Subcutaneous abdominal adipose tissue (tissue), 5 donors: ENCODE measurements around the gene FADS6.

ENCODE experiments used
- H3K27ac ChIP-seq: one replicate; pipeline ENCODE4 v1.7.0; 2013; ENCODE audit warnings: low read depth, mild to moderate bottlenecking, inconsistent platforms, low read length, moderate library complexity
- H3K27me3 ChIP-seq, 5 donors: one replicate each; pipeline ENCODE4 v1.7.0; 2013; ENCODE audit warnings: low read length in 5 of 5, inconsistent platforms in 1 of 5; ENCODE audit not compliant: control insufficient read depth in 5 of 5, insufficient read depth in 4 of 5
- H3K36me3 ChIP-seq, 5 donors: one replicate each; pipeline ENCODE4 v1.7.0; 2013; ENCODE audit warnings: low read length in 5 of 5; ENCODE audit not compliant: control insufficient read depth in 5 of 5, insufficient read depth in 5 of 5
- H3K4me1 ChIP-seq, 5 donors: one replicate each; pipeline ENCODE4 v1.7.0; 2013; ENCODE audit warnings: low read length in 5 of 5, mild to moderate bottlenecking in 3 of 5, moderate library complexity in 1 of 5; ENCODE audit not compliant: control insufficient read depth in 5 of 5, insufficient read depth in 5 of 5
- H3K4me3 ChIP-seq, 5 donors: one replicate each; pipeline ENCODE4 v1.7.0; 2013; ENCODE audit warnings: low read length in 5 of 5, low read depth in 1 of 5
- H3K9ac ChIP-seq, 5 donors: one replicate each; pipeline ENCODE4 v1.7.0; 2013; ENCODE audit warnings: low read length in 5 of 5, mild to moderate bottlenecking in 4 of 5, moderate library complexity in 3 of 5
- H3K9me3 ChIP-seq, 5 donors: one replicate each; pipeline ENCODE4 v1.7.0; 2013; ENCODE audit warnings: low read length in 5 of 5; ENCODE audit not compliant: control insufficient read depth in 5 of 5
- donor health status: healthy.
- donor health status: healthy.
- donor health status: healthy.
- donor health status: healthy.
- donor health status: healthy.

The FADS6 gene

GRCh38 chr17:74846621-74847020 lies 46.8 kb downstream of the FADS6 start:
- Histone ChIP-seq H3K36me3 (no peaks in the 10 kb centered on the region), H3K4me1 (peaks cover 0 to 18% (median 12%) of the 10 kb centered on the region in 5 donors), H3K27me3 (peaks cover 6 to 26% (median 21%) of the 10 kb centered on the region in 5 donors), H3K4me3 (no peak overlapping the region), H3K9me3 (no peaks in the 10 kb centered on the region), H3K27ac (no peak overlapping the region), H3K9ac (no peak overlapping the region)

DNA sequence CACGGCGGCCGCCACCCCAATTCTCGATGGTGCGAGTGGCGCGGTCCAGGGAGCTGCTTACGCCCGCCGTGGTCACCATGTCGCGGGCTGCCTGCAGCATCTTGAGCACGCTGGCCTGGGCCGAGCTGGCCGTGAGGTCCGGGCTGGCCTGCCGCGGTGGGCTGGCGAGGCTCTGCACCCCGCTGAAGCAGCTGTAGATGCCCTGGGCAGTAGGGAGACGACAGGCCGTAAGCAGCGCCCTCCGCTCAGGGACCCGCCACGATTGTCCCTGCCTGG lies 50.1 kb downstream of the FADS6 start:
- Histone ChIP-seq H3K4me1 (peaks cover 9 to 31% (median 27%) of the 10 kb centered on the region in 5 donors), H3K9ac (no peak overlapping the region), H3K9me3 (no peaks in the 10 kb centered on the region), H3K27me3 (peaks cover 0 to 7% (median 0%) of the 10 kb centered on the region in 5 donors), H3K36me3 (peaks cover 0 to 5% (median 4%) of the 10 kb centered on the region in 5 donors), H3K27ac (no peak overlapping the region), H3K4me3 (peak overlapping the region in 1 of 5 donors; percentile 64)

- no peaks in the 10 kb centered on the region for H3K9me3 ChIP-seq
- H3K9ac ChIP-seq, result peak overlapping the region in 2 of 5 donors; percentile 21 to 63
- H3K36me3 ChIP-seq, result peaks cover 0 to 9% (median 4%) of the 10 kb centered on the region in 5 donors
- H3K27me3 ChIP-seq, result peaks cover 0 to 7% (median 0%) of the 10 kb centered on the region in 5 donors
- H3K4me3 ChIP-seq, result peak overlapping the region in 4 of 5 donors; percentile 36 to 64 (median 56)
- H3K27ac ChIP-seq, result no peak overlapping the region
- peaks cover 9 to 31% (median 27%) of the 10 kb centered on the region in 5 donors for H3K4me1 ChIP-seq
Observed at GRCh38 chr17:74842599-74843351, 50.7 kb downstream of the FADS6 start.

DNA sequence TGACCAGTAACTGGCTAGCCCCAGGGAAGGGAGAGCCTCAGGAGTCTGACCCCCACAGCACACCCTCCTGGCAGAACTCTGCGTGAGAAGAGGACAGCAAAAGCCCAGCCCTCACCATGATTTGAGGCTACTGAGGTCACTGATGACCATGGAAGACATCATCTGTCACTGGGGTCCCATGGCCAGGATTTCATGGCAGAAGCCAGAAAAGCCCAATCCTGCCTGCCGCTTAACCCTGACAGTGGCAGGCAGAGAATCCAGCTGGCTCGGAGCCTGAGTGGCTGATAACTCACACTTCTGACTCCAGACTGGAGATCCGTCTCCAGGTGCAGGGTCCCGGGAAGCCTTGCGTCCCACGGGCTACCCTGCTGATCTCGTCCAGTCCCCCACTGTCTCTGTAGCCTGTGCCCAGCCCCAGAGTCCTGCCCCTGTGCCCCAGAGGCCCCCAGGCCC lies 51.3 kb downstream of the FADS6 start:
- H3K4me3 ChIP-seq, result peak overlapping the region in 4 of 5 donors; percentile 10 to 64 (median 56)

GRCh38 chr17:74840989-74841666 lies 52.3 kb downstream of the FADS6 start:
- Histone ChIP-seq H3K9ac (peak overlapping the region in 3 of 5 donors; percentile 22 to 72 (median 41)), H3K27ac (no peak overlapping the region), H3K9me3 (no peaks in the 10 kb centered on the region), H3K4me3 (peak overlapping the region in 1 of 5 donors; percentile 17), H3K4me1 (peaks cover 9 to 31% (median 27%) of the 10 kb centered on the region in 5 donors), H3K36me3 (peaks cover 0 to 25% (median 12%) of the 10 kb centered on the region in 5 donors), H3K27me3 (peaks cover 0 to 6% (median 0%) of the 10 kb centered on the region in 5 donors)

More for the DNA sequence above, 51.3 kb downstream of the FADS6 start:
- H3K9ac ChIP-seq, result peak overlapping the region in 2 of 5 donors; percentile 21 to 63
- no peaks in the 10 kb centered on the region for H3K9me3 ChIP-seq
- H3K4me1 ChIP-seq, result peaks cover 9 to 31% (median 27%) of the 10 kb centered on the region in 5 donors
- peaks cover 0 to 15% (median 4%) of the 10 kb centered on the region in 5 donors for H3K36me3 ChIP-seq
- H3K27ac ChIP-seq, result no peak overlapping the region
- peaks cover 0 to 7% (median 0%) of the 10 kb centered on the region in 5 donors for H3K27me3 ChIP-seq

DNA sequence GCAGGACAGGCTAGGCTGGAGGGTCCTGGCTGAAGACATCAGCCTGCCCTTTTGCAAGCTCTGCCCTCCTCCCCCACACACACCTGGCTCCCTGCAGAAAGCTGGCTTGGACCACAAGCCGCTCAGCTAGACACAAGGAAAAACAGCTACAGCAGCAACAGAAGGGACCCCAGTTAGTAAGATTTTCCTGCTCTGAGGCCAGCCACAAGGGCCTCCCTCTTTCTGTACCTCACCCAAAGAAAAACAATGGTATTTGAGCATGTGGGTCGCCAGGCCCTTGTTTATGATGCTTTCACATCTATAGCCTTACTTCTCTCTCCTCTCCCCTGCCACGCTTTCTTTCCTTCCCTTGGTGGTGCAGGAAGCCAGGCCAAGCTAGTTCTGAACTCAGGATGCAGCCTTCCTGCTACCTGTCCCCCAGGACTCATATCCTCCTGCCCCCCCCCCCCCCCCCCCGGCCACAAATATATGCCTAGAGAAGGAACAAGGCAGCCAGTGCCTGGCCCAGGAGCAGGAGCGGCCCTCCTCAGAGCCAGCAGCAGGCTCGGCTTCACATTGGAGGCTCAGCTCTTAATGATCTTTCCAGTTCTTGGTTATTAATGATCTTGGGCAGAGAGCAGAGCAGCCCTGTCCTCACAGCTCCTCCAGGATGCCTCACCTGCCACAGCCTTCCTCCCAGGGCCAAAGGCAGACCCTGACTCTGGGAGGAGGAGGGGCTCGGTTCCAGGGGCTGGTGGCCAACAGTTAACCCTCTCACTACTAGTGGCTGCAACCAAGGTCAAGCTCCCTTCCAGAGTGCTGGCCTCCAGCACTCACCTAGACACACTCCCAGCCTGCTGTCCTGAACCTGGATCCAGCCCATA lies 53.2 kb downstream of the FADS6 start:
- H3K4me3 ChIP-seq, result no peak overlapping the region
- H3K9ac ChIP-seq, result peak overlapping the region in 1 of 5 donors; percentile 72
- H3K9me3 ChIP-seq, result no peaks in the 10 kb centered on the region
- H3K36me3 ChIP-seq, result peaks cover 0 to 33% (median 19%) of the 10 kb centered on the region in 5 donors
- H3K27ac ChIP-seq, result no peak overlapping the region
- peaks cover 0 to 2% (median 0%) of the 10 kb centered on the region in 5 donors for H3K27me3 ChIP-seq
- H3K4me1 ChIP-seq, result peaks cover 9 to 31% (median 27%) of the 10 kb centered on the region in 5 donors

GRCh38 chr17:74838274-74838673 lies 55.2 kb downstream of the FADS6 start:
- H3K9me3 ChIP-seq, result no peaks in the 10 kb centered on the region
- peaks cover 9 to 34% (median 28%) of the 10 kb centered on the region in 5 donors for H3K4me1 ChIP-seq
- H3K9ac ChIP-seq, result no peak overlapping the region
- peaks cover 0 to 33% (median 23%) of the 10 kb centered on the region in 5 donors for H3K36me3 ChIP-seq
- no peak overlapping the region for H3K27ac ChIP-seq
- no peaks in the 10 kb centered on the region for H3K27me3 ChIP-seq
- no peak overlapping the region for H3K4me3 ChIP-seq

DNA sequence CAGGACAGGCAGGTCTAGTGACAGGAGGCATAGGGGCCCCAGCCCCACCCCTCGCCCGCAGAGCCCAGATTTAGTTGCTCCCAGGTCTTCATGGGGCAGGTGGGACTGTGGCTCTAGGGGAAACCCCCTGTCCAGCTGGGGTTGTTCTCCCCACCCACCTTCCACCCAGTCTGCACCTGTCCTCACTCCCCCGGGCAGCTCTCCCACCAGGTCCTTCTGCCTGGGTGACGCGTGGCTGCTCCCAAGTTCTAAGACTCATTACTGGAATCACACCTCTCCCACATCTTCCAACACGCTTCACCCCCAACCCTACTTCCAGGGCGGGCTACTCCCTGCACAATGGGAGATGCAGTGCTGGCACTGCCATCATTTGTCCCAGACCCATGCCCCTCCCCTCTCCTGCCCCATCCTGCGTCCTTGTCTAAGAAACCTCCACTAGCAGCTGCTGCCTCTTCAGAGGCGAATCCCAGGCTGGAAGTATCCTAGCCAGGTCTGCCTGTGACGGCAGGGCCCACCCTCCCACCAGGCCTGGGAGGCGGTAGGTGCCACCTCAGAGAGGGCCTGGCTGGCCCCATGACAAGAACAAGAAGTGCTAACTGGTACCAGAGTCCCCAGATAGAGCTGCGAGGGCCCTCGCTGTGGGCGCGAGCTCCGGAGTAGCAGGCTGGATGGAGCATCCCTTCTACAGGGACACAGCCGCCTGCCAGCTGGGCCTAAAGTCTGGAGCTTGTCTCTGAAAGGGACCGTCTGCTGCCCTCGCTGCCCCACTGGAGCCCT lies 56.6 kb downstream of the FADS6 start:
- Histone ChIP-seq H3K4me1 (peaks cover 9 to 23% (median 19%) of the 10 kb centered on the region in 5 donors), H3K36me3 (peaks cover 0 to 33% (median 23%) of the 10 kb centered on the region in 5 donors), H3K27me3 (no peaks in the 10 kb centered on the region), H3K9me3 (no peaks in the 10 kb centered on the region), H3K9ac (no peak overlapping the region), H3K27ac (no peak overlapping the region), H3K4me3 (no peak overlapping the region)

- Histone ChIP-seq H3K4me3 (no peak overlapping the region), H3K9me3 (no peaks in the 10 kb centered on the region), H3K27me3 (no peaks in the 10 kb centered on the region), H3K27ac (no peak overlapping the region), H3K36me3 (peaks cover 0 to 36% (median 23%) of the 10 kb centered on the region in 5 donors), H3K9ac (no peak overlapping the region), H3K4me1 (peaks cover 8 to 16% (median 12%) of the 10 kb centered on the region in 5 donors)
Observed at GRCh38 chr17:74836191-74836590, 57.2 kb downstream of the FADS6 start.
